Left kidney (tissue), 2 donors: Measurements from ENCODE around the gene GRID1. TPM values are rescaled to one million over a fixed set of nuclear protein-coding genes. Genes with fewer than 3 reads are reported as not detected.
"Not testable (repeated sequence)": the region's sequence is repeated elsewhere in the genome, so short reads cannot be mapped to it uniquely, and the experiment has no call there.

Experiments
- DNase-seq: peaks from one replicate; pipeline ENCODE4 v3.0.0-alpha.2; 2013
- polyA plus RNA-seq: library from polyadenylated mRNA; unstranded; fragments of 120-200 nt; gene quantifications from one replicate; pipeline ENCODE4 v1.2.1, GENCODE V29; 2013; ENCODE audit not compliant: insufficient read length

GRID1 gene
- polyA plus RNA-seq, 1 donor, result 1.1 TPM

GRCh38 chr10:86077871-86078638, 288.5 kb downstream of the GRID1 start:
- no peak for DNase-seq

- DNase-seq, result no peak
Measured at GRCh38 chr10:86077271-86077670, 289.3 kb downstream of the GRID1 start.

GRCh38 chr10:86076497-86076896, 290.1 kb downstream of the GRID1 start:
- not testable (repeated sequence) for DNase-seq

GRCh38 chr10:86075512-86075911, 291.1 kb downstream of the GRID1 start:
- no peak for DNase-seq

- DNase-seq, result no peak
Measured at GRCh38 chr10:86074294-86074693, 292.3 kb downstream of the GRID1 start.

GRCh38 chr10:86073199-86073977, 293.2 kb downstream of the GRID1 start:
- DNase-seq, result no peak

- DNase-seq, result no peak
Measured at GRCh38 chr10:86072413-86072812, 294.2 kb downstream of the GRID1 start.

GRCh38 chr10:86071758-86072157, 294.8 kb downstream of the GRID1 start:
- DNase-seq, result no peak

- DNase-seq, result no peak
Measured at GRCh38 chr10:86071145-86071544, 295.4 kb downstream of the GRID1 start.

- no peak for DNase-seq
Measured at GRCh38 chr10:86070278-86070677, 296.3 kb downstream of the GRID1 start.

GRCh38 chr10:86068231-86069054, 298.2 kb downstream of the GRID1 start:
- DNase-seq, result peak; percentile 3

GRCh38 chr10:86067436-86068050, 299.1 kb downstream of the GRID1 start:
- DNase-seq, result no peak

- DNase-seq, result no peak
Measured at GRCh38 chr10:86066696-86067095, 299.9 kb downstream of the GRID1 start.

- DNase-seq, result no peak
Measured at GRCh38 chr10:86065711-86066251, 300.8 kb downstream of the GRID1 start.

GRCh38 chr10:86064931-86065662, 301.5 kb downstream of the GRID1 start:
- DNase-seq, result no peak

GRCh38 chr10:86064219-86064618, 302.4 kb downstream of the GRID1 start:
- DNase-seq, result no peak

- no peak for DNase-seq
Measured at GRCh38 chr10:86063341-86063740, 303.3 kb downstream of the GRID1 start.

- no peak for DNase-seq
Measured at GRCh38 chr10:86062647-86063145, 303.9 kb downstream of the GRID1 start.

GRCh38 chr10:86062198-86062550, 304.4 kb downstream of the GRID1 start:
- DNase-seq, result no peak

- DNase-seq, result no peak
Measured at GRCh38 chr10:86061278-86062197, 305.1 kb downstream of the GRID1 start.
